ENCODE data around the gene CD1C.

The CD1C gene

DNA sequence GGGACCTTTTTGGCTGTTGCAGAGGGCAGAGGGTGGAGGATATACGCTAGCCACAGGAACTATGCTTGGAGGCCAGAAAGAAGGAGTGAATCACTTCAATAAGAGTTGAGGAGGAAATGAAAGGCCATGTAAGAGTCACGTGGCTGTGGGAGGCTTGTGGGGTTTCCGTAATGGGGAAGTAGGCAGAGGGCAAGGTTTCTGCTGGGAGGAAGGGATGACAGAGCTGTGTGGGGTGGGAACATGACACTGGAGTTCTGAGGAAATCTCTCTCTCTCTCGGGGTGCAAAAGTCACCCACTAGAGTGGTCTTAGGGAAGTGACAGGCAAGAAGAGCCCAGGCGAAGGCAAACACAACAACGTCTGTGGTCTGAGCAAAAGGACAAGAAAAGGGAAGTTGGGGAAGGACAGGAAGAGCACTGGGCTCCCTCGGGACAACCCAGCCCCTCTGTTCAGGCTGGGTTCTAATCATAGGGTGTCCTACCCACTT is 3.9 kb upstream of the CD1C start:
- DNase-seq (ENCODE audit: low read depth): peak; percentile 99
- peak; percentile 74 for TF ChIP-seq MYC (IDR thresholded peaks at IDR 0.05; ENCODE audit: low read depth, low read length)
- TF ChIP-seq, protein P1, sequence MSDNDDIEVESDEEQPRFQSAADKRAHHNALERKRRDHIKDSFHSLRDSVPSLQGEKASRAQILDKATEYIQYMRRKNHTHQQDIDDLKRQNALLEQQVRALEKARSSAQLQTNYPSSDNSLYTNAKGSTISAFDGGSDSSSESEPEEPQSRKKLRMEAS (IDR thresholded peaks at IDR 0.05; ENCODE audit: low read depth, low read length): peak; percentile 98
- TF ChIP-seq CTCF (IDR thresholded peaks at IDR 0.05; ENCODE audit: low read depth, low read length): no peak
- TF ChIP-seq POLR2A (IDR thresholded peaks at IDR 0.05; ENCODE audit: extremely low read depth, insufficient read length): no peak
- no peak overlapping the region for H3K4me3 ChIP-seq (ENCODE audit: low read depth, low read length)

- TF ChIP-seq, protein P1 (IDR thresholded peaks at IDR 0.05; ENCODE audit: low read depth, low read length): no peak
- TF ChIP-seq MYC (IDR thresholded peaks at IDR 0.05; ENCODE audit: low read depth, low read length): no peak
- peak overlapping the region; percentile 13 for H3K4me3 ChIP-seq (ENCODE audit: low read depth, low read length)
- DNase-seq (ENCODE audit: low read depth): no peak
These were observed 3.2 kb upstream of the CD1C start for GRCh38 chr1:158286487-158286886.

DNA sequence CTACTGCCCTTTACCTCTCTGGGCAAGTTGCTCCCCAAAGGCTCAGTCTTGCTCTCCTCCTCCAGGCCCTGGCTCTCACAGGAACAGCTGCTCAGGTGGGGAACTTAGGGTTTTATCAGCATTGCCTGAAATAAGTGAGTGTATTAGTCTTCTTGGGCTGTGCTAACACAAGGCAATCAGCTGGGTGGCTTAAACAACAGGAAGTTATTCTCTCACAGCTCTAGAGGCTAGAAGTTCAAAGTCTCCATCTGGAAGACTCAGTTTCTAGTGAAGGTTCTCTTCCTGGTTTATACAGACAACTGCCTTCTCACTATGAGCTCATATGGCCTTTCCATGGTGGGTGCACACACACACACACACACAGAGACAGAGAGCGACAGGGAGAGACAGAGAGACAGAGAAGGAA is 2.8 kb upstream of the CD1C start:
- DNase-seq (ENCODE audit: low read depth): peak; percentile 52
- no peak overlapping the region for H3K4me3 ChIP-seq (ENCODE audit: low read depth, low read length)

DNA sequence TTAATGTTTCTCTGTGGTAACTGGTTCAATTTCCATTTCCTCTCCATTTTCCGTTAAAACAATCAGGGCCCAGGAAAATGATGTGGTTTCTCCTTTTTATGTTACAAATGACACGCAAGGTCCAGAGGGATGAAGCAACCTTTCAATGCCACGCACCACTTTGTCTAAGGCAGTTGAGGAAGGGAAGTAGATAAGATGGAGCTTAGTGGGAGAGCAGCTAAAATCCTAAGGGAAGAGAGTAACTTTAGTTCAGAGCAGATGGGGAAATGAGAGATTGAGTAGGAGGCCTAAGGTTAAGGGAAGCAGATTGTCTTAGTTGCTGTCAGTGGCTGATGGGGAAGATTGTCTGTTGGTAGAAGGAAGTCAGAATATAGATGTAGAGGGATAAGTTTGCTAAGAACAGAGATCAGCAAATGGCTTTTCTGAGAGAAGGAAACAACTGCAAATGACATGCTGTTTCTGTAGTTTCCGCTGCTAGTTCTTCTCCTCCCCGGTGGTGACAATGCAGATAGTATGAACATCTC is 660 bp downstream of the CD1C start:
- H3K4me3 ChIP-seq (ENCODE audit: low read depth, low read length): no peak overlapping the region
- peak; percentile 8 for DNase-seq (ENCODE audit: low read depth)

More for the DNA sequence above, 2.8 kb upstream of the CD1C start:
- TF ChIP-seq, protein P1 (IDR thresholded peaks at IDR 0.05; ENCODE audit: low read depth, low read length): no peak
- no peak for TF ChIP-seq CTCF (IDR thresholded peaks at IDR 0.05; ENCODE audit: low read depth, low read length)
- TF ChIP-seq MYC (IDR thresholded peaks at IDR 0.05; ENCODE audit: low read depth, low read length): no peak
- no peak for TF ChIP-seq POLR2A (IDR thresholded peaks at IDR 0.05; ENCODE audit: extremely low read depth, insufficient read length)

DNA sequence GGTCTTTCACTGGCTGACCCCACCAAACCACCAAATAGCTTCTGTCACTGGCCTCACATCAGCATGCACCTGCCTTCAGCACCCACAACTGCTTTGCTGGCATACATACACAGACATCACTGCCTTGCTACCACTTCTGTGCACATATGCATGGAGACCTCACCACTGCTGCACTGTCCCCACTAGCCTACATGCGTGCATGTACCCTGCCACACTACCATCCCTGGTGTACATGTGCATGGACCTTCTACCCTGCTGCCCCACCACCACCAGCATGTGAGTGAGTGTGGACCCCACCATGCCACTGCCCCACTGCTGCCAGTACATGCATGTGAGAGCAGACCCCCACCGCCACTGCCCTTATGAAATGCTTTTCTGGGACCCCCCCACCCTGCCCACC is 6.1 kb downstream of the CD1C start:
- TF ChIP-seq, protein P1 (IDR thresholded peaks at IDR 0.05; ENCODE audit: low read depth, low read length): no peak
- TF ChIP-seq POLR2A (IDR thresholded peaks at IDR 0.05; ENCODE audit: extremely low read depth, insufficient read length): no peak
- TF ChIP-seq CTCF (IDR thresholded peaks at IDR 0.05; ENCODE audit: low read depth, low read length): no peak
- no peak for TF ChIP-seq MYC (IDR thresholded peaks at IDR 0.05; ENCODE audit: low read depth, low read length)
- no peak for DNase-seq (ENCODE audit: low read depth)
- H3K4me3 ChIP-seq (ENCODE audit: low read depth, low read length): no peak overlapping the region

More for the DNA sequence above, 660 bp downstream of the CD1C start:
- TF ChIP-seq POLR2A (IDR thresholded peaks at IDR 0.05; ENCODE audit: extremely low read depth, insufficient read length) (no peak), CTCF (IDR thresholded peaks at IDR 0.05; ENCODE audit: low read depth, low read length) (no peak)

DNA sequence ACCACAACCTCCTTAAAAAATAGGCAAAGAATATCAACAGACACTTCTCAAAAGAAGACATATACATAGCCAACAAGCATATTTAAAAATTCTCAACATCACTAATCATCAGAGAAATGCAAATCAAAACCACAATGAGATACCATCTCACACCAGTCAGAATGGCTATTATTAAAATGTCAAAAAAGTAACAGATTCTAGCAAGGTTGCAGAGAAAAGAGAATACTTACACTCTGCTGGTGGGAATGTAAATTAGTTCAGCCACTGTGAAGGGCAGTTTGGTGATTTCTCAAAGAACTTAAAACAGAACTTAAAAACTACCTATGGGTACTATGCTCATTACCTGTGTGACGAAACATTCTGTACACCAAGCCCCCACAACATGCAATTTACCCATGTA is 20.9 kb downstream of the CD1C start:
- TF ChIP-seq, protein P1 (IDR thresholded peaks at IDR 0.05; ENCODE audit: low read depth, low read length): no peak
- TF ChIP-seq CTCF (IDR thresholded peaks at IDR 0.05; ENCODE audit: low read depth, low read length) (no peak), POLR2A (IDR thresholded peaks at IDR 0.05; ENCODE audit: extremely low read depth, insufficient read length) (no peak), MYC (IDR thresholded peaks at IDR 0.05; ENCODE audit: low read depth, low read length) (no peak)
- no peak overlapping the region for H3K4me3 ChIP-seq (ENCODE audit: low read depth, low read length)
- DNase-seq (ENCODE audit: low read depth): no peak

All from NB4 (cell line).